Vagina (tissue), 2 donors: ENCODE measurements around the gene OSBPL10.

Source experiments
- CTCF ChIP-seq, 3 experiments: fragments of 450-650 bp in 2 of 3; fragments of 200-600 bp in 1 of 3; sonication (generic) in 1 of 3; IDR thresholded peaks; one replicate each; pipeline ENCODE4 v1.5.1; 2017 to 2019; ENCODE audit warnings: antibody characterized with exemption in 3 of 3, mild to moderate bottlenecking in 2 of 3, moderate library complexity in 2 of 3
- POLR2A ChIP-seq, 2 donors: fragments of 450-650 bp; IDR thresholded peaks; one replicate each; pipeline ENCODE4 v1.6.1; 2017; ENCODE audit warnings: antibody characterized with exemption in 2 of 2, mild to moderate bottlenecking in 2 of 2, moderate library complexity in 2 of 2
- POLR2AphosphoS5 ChIP-seq, 2 donors: sonication (generic); formaldehyde crosslinking; IDR thresholded peaks; one replicate each; pipeline ENCODE4 v1.9.0; 2017; ENCODE audit warnings: antibody characterized with exemption in 2 of 2, mild to moderate bottlenecking in 2 of 2, low read depth in 1 of 2; ENCODE audit not compliant: insufficient read depth in 1 of 2

- no peak for TF ChIP-seq POLR2A (IDR thresholded peaks at IDR 0.05)
- TF ChIP-seq CTCF (IDR thresholded peaks at IDR 0.05), result no peak
- TF ChIP-seq POLR2AphosphoS5 (IDR thresholded peaks at IDR 0.05; ENCODE audit: insufficient read depth in 1 of 2, low read depth in 1 of 2), result no peak
Observed at GRCh38 chr3:31973837-31974236, 7.2 kb downstream of the OSBPL10 start.
